GM12865 (cell line): ENCODE measurements around the gene TMEM164.

ENCODE experiments used
- DNase-seq: peaks from one replicate; pipeline ENCODE4 v3.0.0; 2010; ENCODE audit warnings: low read depth
- H3K4me3 ChIP-seq: 2 replicates; pipeline ENCODE4 v1.5.1; 2011; ENCODE audit warnings: mild to moderate bottlenecking, low read depth, low read length, control low read depth
- TF ChIP-seq, protein P1 (sequence below): IDR thresholded peaks from 2 replicates; pipeline ENCODE4 v1.5.1; 2011; ENCODE audit warnings: low read length, control low read depth, low read depth, inconsistent platforms; ENCODE audit not compliant: insufficient read depth; ENCODE audit errors: missing control alignments

The TMEM164 gene

DNA sequence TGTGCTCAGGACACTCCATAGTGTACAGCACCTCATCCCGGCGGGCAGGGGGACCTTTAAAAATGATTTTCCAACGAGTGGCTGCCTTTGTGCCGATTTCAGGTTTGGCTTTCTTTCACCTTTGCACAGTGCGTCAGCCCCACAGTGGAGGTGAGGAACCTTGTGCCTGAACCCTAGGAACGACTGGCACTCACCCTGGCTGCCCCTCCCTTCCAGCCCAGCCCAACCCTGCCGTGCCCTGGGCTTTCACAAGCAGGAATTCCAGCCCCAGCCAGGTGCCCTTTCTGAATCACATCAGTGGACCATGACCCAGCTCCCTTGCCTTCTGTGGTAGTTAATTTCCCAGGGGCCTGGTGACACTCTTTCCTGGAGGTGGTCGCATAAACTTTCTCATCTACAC is 1.3 kb downstream of the TMEM164 start:
- DNase-seq = no peak
- TF ChIP-seq, protein P1, sequence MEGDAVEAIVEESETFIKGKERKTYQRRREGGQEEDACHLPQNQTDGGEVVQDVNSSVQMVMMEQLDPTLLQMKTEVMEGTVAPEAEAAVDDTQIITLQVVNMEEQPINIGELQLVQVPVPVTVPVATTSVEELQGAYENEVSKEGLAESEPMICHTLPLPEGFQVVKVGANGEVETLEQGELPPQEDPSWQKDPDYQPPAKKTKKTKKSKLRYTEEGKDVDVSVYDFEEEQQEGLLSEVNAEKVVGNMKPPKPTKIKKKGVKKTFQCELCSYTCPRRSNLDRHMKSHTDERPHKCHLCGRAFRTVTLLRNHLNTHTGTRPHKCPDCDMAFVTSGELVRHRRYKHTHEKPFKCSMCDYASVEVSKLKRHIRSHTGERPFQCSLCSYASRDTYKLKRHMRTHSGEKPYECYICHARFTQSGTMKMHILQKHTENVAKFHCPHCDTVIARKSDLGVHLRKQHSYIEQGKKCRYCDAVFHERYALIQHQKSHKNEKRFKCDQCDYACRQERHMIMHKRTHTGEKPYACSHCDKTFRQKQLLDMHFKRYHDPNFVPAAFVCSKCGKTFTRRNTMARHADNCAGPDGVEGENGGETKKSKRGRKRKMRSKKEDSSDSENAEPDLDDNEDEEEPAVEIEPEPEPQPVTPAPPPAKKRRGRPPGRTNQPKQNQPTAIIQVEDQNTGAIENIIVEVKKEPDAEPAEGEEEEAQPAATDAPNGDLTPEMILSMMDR = no peak

DNA sequence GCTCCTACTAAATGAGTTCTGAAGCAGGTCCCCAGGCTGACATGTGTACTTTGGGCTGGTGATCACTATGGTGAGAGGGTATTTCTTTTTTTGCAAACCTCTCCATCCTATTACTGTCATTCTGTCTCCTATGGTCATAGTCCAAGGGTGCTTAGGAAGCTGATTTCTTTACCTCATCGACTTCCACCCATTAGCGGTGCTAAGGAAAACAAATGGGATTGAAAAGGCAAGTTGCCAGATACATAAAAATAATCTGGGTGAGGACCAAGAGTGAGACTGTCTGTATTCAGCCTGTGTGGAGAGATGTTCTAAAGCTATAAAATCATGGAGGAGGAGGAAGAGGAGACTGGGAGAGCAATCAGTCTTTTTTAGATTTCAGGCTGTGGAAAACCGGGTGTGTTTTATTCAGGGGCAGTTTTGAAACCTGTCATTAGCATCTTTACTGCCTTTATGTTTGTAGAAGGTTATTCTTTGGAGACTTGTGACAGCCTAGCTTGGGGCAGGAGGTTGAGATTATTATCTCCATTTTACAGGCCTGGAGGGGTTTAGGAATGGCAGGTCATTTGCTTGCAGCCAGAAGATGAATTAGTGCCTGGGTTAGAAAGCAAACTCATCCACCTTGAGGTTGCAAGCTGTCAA is 1.9 kb downstream of the TMEM164 start:
- H3K4me3 ChIP-seq = no peak overlapping the region
- no peak for DNase-seq
- TF ChIP-seq, protein P1 = no peak

More for the DNA sequence above, 1.3 kb downstream of the TMEM164 start:
- no peak overlapping the region for H3K4me3 ChIP-seq

DNA sequence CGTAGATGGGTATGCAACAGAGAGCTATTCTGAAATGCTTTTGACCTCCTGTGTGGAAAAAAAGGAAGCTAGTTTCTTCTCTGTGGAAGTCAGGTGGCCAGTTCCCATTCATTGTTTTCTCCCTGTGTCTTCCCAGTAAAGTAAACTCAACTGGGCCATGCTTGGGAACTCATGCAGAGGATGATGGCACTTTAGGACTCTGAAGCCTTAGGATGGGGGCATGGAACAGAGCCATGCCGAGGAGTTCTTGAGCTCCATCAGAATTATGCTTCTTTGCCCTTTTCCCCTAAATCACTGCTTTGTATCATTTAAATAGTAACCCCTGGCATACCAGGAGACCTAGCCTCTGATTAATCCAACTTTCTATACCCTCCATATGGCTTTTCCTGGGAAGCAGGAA is 3.2 kb downstream of the TMEM164 start:
- TF ChIP-seq, protein P1 = no peak
- DNase-seq = no peak
- no peak overlapping the region for H3K4me3 ChIP-seq

DNA sequence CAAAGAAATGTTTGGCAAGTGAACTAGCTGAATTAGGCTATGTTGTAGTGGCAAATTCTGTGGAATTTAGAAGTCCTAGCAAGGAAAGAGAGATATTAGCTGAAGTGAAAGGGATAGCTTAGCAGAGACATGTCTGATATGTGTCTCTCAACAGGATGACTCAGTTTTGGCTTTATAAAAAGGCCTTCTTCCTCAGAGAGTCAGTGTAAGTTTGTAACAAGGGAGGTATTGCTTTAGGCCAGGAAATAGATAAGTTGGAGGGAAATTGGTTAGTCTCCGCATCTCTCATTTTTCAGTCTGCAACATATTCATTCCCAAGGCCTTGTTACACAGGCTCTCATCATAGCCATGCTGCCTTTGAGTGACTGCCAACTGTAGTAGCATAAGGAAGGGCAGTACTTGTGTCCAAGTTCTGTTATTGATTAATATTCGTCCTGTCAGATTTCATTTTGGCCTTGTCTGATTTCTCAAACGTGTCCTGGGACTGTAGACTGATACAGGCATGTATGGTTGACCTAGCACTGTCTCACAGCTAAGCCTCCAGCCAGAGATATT is 4.0 kb downstream of the TMEM164 start:
- DNase-seq = no peak
- TF ChIP-seq, protein P1 = no peak
- H3K4me3 ChIP-seq = no peak overlapping the region

DNA sequence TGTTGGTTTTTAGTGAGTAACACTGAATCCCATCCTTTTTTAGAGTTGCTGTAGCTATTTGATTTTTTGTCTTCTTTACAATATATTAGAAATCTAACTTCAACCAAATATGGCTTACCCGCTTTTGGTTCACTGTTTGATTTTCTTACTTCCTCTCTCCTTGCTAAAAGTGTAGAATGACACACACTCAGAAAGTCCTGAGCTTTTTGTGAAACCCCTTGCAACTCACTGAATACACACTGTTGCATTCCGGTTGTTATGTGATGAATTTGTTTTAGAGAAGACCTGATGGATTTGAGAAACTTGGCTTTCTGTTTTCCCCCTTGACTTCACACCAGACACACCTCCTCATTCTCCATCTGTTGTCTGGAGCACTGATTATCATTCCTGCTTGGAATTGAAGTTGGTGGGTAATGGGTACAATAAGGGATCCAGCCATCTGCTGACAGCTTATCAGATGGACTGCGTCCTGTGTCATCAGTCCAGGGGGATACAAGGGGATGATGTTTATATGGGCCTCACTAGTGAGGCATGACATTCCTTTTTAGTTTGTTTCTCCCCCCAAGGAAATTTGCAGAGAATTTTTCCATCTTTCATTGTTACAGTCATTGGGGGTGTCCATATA is 5.2 kb downstream of the TMEM164 start:
- no peak overlapping the region for H3K4me3 ChIP-seq
- DNase-seq = no peak
- TF ChIP-seq, protein P1 = no peak

DNA sequence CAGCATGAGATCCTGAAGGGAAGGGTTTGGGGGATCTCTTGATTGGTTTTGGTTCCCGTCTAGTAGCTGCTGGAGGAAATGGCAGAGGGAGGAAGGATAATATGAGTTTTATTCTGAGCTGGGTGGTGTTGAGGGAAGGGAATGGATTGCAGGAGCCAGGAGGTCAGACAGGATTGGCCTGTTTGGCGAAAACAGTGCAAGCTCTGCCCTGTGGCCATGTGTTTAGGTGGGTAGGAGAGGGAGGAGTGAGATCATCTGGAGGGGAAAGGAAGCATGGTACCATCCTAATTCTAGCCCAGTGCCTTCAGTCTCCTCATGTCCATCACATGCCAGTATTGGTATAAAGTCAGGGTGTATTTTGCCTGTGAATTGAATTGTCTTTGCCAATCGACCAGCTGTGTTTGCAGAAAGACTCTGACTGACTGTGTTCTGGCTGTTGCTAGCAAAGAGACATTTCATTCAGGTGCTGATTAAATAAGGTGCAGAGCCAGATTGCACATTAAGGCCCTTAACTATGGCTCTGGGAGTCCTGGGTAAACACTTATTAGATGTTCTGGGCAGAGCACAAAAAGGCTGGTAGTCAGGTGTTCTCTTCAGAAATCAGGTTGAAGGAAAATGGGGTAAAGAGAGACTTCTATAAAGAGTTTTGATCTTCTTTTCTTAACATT is 10.0 kb downstream of the TMEM164 start:
- no peak for DNase-seq
- no peak overlapping the region for H3K4me3 ChIP-seq
- TF ChIP-seq, protein P1 = no peak
